Activated CD4-positive, alpha-beta T cell treated with anti-CD3 and anti-CD28 coated beads, Interleukin-2, amount 50 U/mL, for 4 hours (primary cell): ENCODE data around the gene ZNF778.

ENCODE experiments used
- DNase-seq, 2 experiments: peaks; one replicate each; pipeline ENCODE4 v3.0.0-alpha.2; 2020

Gene ZNF778

DNA sequence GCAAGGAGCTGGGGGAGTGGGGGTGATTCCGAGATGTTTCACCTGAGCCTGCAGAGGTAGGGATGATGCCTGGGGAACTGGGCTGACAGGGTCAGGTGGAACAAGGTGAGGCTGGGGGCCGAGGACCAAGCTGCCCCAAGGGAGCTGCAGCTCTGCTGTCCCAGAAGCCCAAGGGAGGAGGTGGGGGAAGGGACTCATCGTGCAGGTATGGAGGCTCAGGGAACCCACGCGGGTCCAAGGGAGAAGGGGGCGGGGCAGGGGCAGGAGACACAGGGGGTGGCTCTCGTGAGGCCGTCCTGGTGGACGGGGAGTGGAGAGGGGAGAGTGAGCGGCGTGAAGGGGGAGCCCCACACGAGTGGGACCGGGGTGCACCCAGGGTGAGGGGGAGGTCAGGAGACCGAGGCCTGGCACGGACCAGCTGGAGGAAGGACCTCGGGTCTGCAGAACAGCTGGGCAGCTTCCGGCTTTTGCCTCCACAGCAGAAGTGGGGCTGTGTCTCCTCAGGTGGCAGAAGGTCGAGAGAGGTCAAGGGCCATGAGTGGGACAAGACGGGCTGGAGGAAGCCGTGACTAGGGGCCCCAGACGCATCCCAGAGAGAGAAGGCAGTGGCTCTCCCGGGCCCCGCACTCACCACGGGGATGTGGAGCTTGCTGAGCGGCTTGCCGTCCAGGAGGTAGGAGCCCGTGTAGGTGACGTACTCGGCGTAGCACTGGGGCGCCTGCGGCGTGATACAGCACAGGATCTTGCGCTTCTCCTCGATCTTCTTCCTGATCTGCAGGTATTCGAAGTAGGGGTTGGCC lies 61.1 kb downstream of the ZNF778 start:
- DNase-seq: no peak

DNA sequence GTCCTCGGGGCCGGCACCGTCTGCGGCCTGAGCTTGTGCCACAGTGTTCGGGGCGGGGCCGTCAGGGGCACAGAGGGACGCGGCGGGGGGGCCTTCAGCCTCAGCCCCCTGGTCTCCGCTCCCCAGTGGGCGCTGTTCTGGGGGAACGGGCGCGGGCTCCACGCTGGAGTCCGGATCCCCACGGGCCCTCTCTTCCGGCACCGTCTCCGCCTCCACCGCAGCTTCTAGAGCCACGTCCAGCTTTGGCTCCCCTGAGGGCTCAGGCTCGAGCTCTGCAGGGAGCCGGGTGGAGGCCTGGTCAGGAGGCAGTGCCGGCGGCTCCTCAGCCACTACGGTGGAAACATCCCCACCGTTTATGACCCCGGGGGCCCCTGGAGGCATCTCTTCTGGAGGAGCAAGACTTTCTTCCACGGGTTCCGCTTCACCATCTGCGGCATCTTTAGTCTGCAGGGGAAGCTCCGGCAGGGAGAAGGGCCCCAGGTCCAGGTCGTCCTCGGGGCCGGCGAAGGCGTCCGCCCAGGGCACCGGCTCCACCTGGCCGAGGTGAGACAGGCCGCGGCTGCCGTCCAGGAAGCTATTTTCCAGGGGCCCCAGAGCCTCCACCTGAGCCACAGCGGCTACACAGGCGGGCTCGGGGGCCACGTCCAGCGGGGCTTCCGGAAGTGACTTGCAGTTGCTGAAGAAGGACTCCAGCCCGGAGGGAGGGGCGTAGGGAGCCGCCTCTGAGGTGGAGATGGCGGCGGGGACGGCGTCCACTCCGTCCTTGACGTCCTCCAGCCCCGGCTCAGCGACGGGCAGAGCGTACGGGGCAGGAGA lies 62.4 kb downstream of the ZNF778 start:
- no peak for DNase-seq

DNA sequence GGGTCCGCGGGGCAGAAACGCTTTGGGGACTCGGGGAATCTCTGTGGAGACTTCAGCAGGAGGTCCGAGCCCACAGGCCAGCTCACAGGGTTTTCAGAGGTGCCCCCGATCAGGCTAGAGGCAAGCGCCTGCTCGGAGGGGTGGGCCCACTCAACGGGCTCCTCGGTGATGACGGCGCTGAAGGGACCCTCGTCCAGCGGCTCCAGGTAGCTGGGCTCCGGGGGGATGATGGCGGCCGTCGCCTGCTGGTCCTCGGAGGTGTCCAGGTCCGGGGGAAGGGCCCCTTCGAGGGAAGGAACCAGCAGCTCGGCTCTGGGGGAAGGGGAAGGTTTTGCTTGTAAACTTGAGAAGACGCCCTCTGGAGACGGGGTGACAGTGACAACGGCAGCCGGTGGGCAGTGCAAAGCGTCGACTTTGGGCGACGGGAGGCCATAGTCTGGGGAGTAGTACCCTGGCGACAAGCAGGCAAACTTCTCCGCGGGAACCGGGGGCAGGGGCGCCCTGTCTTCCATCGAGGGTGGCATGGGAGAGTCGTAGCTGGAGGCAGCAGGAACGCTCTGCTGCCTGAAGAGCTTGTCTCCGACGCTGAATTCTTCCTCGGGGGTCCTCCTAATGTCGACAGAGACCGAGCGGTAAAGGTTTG lies 63.2 kb downstream of the ZNF778 start:
- no peak for DNase-seq

DNA sequence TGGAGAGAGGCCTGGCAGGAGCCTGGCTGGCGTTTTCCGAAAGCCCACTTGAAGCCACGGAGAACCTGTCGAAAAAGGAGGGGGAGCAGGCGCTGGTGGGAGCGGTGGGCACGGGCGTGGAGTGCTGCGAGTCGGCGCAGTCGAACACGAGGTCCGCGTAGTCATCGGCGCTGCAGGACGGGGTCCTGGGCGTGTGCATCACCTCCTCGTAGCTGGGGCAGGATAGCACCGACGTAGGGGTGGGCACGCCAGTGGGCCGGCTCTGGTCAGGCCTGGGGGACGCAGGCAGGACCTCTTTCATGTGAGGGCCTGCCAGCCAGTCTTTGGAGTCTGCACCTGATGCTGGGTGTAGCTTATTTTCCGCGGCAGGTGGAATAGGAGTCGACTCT lies 63.7 kb downstream of the ZNF778 start:
- no peak for DNase-seq

DNA sequence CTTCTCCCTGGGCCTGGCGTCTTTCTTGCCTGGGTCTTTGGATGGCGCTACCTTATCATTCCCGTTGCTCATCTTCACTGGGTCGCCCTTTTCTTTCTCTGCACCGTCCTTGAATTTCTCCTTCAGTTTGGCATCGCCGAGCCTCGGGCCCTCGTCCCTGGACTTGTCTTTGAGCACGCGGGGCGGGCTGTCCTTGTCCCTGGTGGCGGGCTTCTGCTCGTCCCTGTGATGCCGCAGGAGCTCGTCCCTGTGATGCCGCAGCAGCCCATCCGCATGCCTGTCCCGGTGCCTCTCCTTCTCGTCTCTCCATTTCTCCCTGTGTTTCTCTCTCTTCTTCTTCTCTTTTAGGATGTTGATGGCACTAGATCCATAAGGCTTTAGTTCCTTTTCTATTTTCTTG lies 64.3 kb downstream of the ZNF778 start:
- no peak for DNase-seq

DNA sequence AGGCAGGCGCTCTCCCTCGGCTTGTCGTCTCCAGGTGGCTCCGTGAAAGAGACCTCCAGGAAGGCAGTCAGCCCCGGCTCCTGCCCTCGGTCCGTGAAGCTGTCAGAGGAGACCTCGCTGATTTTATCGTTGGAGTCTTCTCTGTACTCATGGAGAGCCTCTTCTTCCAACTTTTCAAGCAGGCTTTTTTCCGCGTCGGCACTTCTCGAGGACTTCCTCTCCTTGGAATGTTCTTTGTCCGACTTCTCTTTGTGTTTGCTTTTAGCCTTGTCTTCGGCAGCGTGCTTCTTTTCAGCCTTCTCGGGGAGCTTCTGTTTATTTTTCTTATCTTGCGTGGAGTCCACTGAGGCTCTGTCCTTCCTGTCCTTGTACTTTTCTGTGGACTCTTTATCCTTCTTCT lies 65.0 kb downstream of the ZNF778 start:
- DNase-seq: no peak

DNA sequence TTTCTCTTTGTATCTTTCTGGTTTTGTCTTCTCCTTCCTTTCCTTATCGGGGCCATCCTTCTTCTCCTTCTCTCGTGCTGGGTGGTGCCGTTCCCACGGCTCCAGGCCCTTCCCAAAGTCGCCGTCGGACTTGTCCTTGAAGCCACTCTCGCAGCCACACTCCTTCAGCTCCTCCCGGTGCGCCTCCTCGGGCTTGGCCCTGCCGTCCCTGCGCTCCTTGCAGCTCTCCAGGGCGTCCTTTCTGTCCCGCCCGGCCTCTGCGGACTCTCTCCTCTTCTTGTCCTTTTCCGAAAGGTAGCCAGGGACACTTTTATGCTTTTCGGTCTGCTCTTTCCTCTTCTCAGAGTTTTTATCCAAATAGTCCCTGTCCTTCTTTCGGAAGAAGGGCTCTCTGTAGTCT lies 65.9 kb downstream of the ZNF778 start:
- DNase-seq: no peak

DNA sequence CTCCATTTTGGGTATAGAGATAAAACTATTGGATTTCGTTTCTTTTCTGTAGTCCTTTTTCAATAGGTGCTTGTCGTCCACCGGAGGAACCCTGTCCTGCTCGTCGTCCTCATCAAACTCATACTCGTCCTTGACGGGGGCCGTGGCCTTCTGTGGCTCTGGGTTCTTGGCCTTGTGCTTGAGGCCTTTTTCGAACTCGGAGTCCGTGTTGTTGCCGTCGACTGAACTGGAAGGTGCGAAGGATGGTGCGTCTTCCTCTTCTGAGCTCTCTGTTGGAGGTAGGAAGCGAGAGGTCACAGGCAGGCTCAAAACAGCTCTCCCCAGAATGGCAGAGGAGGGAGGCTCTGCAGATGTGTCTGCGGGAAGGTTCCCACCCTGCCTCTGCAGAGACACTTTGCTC lies 67.9 kb downstream of the ZNF778 start:
- DNase-seq: no peak

DNA sequence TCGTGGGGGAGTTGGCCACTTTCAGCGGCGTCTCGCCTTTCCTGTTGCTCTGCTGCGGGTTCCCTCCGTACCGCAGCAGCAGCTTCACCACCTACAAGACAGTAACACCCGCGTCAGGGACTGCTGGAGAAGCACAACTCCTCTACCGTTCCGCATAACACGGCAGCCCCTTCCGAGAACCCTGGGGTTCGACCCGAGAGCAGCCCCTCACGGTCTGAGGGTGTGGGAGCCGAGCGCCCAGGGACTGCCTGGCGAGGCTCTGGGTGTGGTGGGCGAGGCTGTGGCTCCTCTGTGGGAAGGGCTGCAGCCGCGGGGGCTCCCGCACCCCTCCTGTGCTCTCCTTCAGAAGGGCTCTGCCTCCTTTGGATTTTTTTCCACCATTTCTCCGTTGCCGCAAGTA lies 68.6 kb downstream of the ZNF778 start:
- DNase-seq: no peak
